H9 (cell line): Measurements from ENCODE around the gene GIMAP6. TPM values are rescaled to one million over a fixed set of nuclear protein-coding genes. Genes with fewer than 3 reads are reported as not detected.

ENCODE experiments used
- DNase-seq: peaks from one replicate; pipeline ENCODE4 v3.0.0-alpha.2; 2017
- H2AFZ ChIP-seq: one replicate; pipeline ENCODE4 v1.6.1; 2013; ENCODE audit warnings: mild to moderate bottlenecking, low read length, control low read depth, moderate library complexity
- H2AK5ac ChIP-seq: 2 replicates; pipeline ENCODE4 v1.6.1; 2013; ENCODE audit warnings: low read length, control low read depth, mixed read lengths; ENCODE audit not compliant: insufficient read length
- H2BK120ac ChIP-seq: one replicate; pipeline ENCODE4 v1.6.1; 2013; ENCODE audit warnings: low read depth, mild to moderate bottlenecking, low read length, control low read depth, inconsistent platforms; ENCODE audit not compliant: poor library complexity, severe bottlenecking
- H2BK12ac ChIP-seq: 2 replicates; pipeline ENCODE4 v1.6.1; 2013; ENCODE audit warnings: low read length, control low read depth, mixed read lengths, low read depth; ENCODE audit not compliant: insufficient read length
- H2BK15ac ChIP-seq: 2 replicates; pipeline ENCODE4 v1.6.1; 2013; ENCODE audit warnings: low read depth, low read length, control low read depth
- H2BK20ac ChIP-seq: one replicate; pipeline ENCODE4 v1.6.1; 2013; ENCODE audit warnings: low read depth, mild to moderate bottlenecking, low read length, control low read depth, inconsistent platforms; ENCODE audit not compliant: poor library complexity, severe bottlenecking
- H2BK5ac ChIP-seq: 2 replicates; pipeline ENCODE4 v1.6.1; 2013; ENCODE audit warnings: low read length, control low read depth, mixed read lengths; ENCODE audit not compliant: insufficient read length
- H3K14ac ChIP-seq: 2 replicates; pipeline ENCODE4 v1.6.1; 2013; ENCODE audit warnings: low read length, control low read depth; ENCODE audit not compliant: insufficient read depth
- H3K18ac ChIP-seq: 2 replicates; pipeline ENCODE4 v1.6.1; 2013; ENCODE audit warnings: low read depth, mild to moderate bottlenecking, mixed read lengths, low read length, control low read depth; ENCODE audit not compliant: insufficient read length
- H3K23ac ChIP-seq: 2 replicates; pipeline ENCODE4 v1.6.1; 2013; ENCODE audit warnings: low read length, control low read depth, mixed read lengths, low read depth; ENCODE audit not compliant: insufficient read length
- H3K23me2 ChIP-seq: 2 replicates; pipeline ENCODE4 v1.6.1; 2013; ENCODE audit warnings: low read depth, mild to moderate bottlenecking, mixed read lengths, low read length, control low read depth; ENCODE audit not compliant: insufficient read length, poor library complexity, severe bottlenecking
- H3K27ac ChIP-seq: 2 replicates; pipeline ENCODE4 v1.5.1; 2013; ENCODE audit warnings: low read length, control low read depth, mixed read lengths, low read depth; ENCODE audit not compliant: insufficient read length
- H3K27me3 ChIP-seq: 2 replicates; pipeline ENCODE4 v1.6.1; 2013; ENCODE audit warnings: low read length, control low read depth, inconsistent platforms; ENCODE audit not compliant: insufficient read depth
- H3K4ac ChIP-seq: 2 replicates; pipeline ENCODE4 v1.6.1; 2013; ENCODE audit warnings: low read depth, mild to moderate bottlenecking, control low read depth, inconsistent platforms, low read length, moderate library complexity
- H3K4me1 ChIP-seq: 2 replicates; pipeline ENCODE4 v1.6.1; 2013; ENCODE audit warnings: low read length, control low read depth, inconsistent platforms; ENCODE audit not compliant: insufficient read depth
- H3K4me2 ChIP-seq: 2 replicates; pipeline ENCODE4 v1.6.1; 2013; ENCODE audit warnings: low read length, control low read depth, mixed read lengths; ENCODE audit not compliant: insufficient read length, insufficient read depth
- H3K56ac ChIP-seq: 2 replicates; pipeline ENCODE4 v1.6.1; 2013; ENCODE audit warnings: low read depth, mild to moderate bottlenecking, mixed read lengths, low read length, control low read depth; ENCODE audit not compliant: insufficient read length
- H3K79me1 ChIP-seq: 2 replicates; pipeline ENCODE4 v1.6.1; 2013; ENCODE audit warnings: low read depth, mild to moderate bottlenecking, moderate library complexity, low read length, control low read depth, inconsistent platforms; ENCODE audit not compliant: insufficient read depth, poor library complexity, severe bottlenecking
- H3K79me2 ChIP-seq: 2 replicates; pipeline ENCODE4 v1.6.1; 2013; ENCODE audit warnings: low read length, control low read depth, inconsistent platforms; ENCODE audit not compliant: insufficient read depth
- H3K9ac ChIP-seq: 2 replicates; pipeline ENCODE4 v1.6.1; 2013; ENCODE audit warnings: low read length, control low read depth, mixed read lengths; ENCODE audit not compliant: insufficient read length; ENCODE audit errors: extremely low read depth
- H3K9me3 ChIP-seq: one replicate; pipeline ENCODE4 v1.6.1; 2013; ENCODE audit warnings: low read depth, low read length, inconsistent platforms; ENCODE audit not compliant: control insufficient read depth
- H3T11ph ChIP-seq: one replicate; pipeline ENCODE4 v1.6.1; 2013; ENCODE audit warnings: mild to moderate bottlenecking, low read length, control low read depth, inconsistent platforms
- H4K20me1 ChIP-seq: one replicate; pipeline ENCODE4 v1.6.1; 2013; ENCODE audit not compliant: control insufficient read depth, insufficient read length, insufficient read depth
- H4K5ac ChIP-seq: 2 replicates; pipeline ENCODE4 v1.6.1; 2013; ENCODE audit warnings: low read depth, mild to moderate bottlenecking, mixed read lengths, low read length, control low read depth; ENCODE audit not compliant: insufficient read length
- H4K8ac ChIP-seq: replicated peaks from 2 replicates; pipeline ENCODE4 v1.6.1; 2013; ENCODE audit warnings: low read length, control low read depth, mixed read lengths, low read depth; ENCODE audit not compliant: insufficient read length
- H4K91ac ChIP-seq: 2 replicates; pipeline ENCODE4 v1.6.1; 2013; ENCODE audit warnings: low read depth, mild to moderate bottlenecking, moderate library complexity, mixed read lengths, low read length, control low read depth; ENCODE audit not compliant: insufficient read length
- H3K27ac Mint-ChIP-seq, 3 experiments: 2 replicates in 2 of 3; 3 replicates in 1 of 3; pipeline ENCODE4 v1.8.0; 2020 to 2021; ENCODE audit warnings: mixed read lengths in 3 of 3, mild to moderate bottlenecking in 1 of 3, moderate library complexity in 1 of 3
- H3K27me3 Mint-ChIP-seq: 2 replicates; pipeline ENCODE4 v1.8.0; 2021; ENCODE audit warnings: low read depth, mild to moderate bottlenecking, moderate library complexity, mixed read lengths
- H3K36me3 Mint-ChIP-seq, 3 experiments: 2 replicates in 2 of 3; 3 replicates in 1 of 3; pipeline ENCODE4 v1.8.0; 2020 to 2021; ENCODE audit warnings: low read depth in 3 of 3, mixed read lengths in 3 of 3; ENCODE audit not compliant: insufficient read depth in 1 of 3
- H3K4me1 Mint-ChIP-seq, 2 experiments: 2 replicates each; pipeline ENCODE4 v1.8.0; 2020; ENCODE audit warnings: mixed read lengths in 2 of 2
- H3K4me3 Mint-ChIP-seq, 2 experiments: 2 replicates in 1 of 2; 3 replicates in 1 of 2; pipeline ENCODE4 v1.8.0; 2020 to 2021; ENCODE audit warnings: mild to moderate bottlenecking in 2 of 2, mixed read lengths in 2 of 2, moderate library complexity in 1 of 2
- H3K9me3 Mint-ChIP-seq, 2 experiments: 2 replicates in 1 of 2; 3 replicates in 1 of 2; pipeline ENCODE4 v1.8.0; 2020; ENCODE audit warnings: mild to moderate bottlenecking in 2 of 2, mixed read lengths in 2 of 2, moderate library complexity in 1 of 2
- CTCF ChIP-seq: fragments of 200-600 bp; sonication (generic); conservative IDR thresholded peaks from 3 replicates; pipeline ENCODE4 v1.8.0; 2021; ENCODE audit warnings: antibody characterized with exemption, mild to moderate bottlenecking
- WGBS: extraction: QIAGEN DNeasy Blood & Tissue Kit; methylation state at CpG from one replicate; pipeline ENCODE4 v1.1.7; 2013; ENCODE audit warnings: missing lambda C conversion rate, low lambda C conversion rate, mixed read lengths; ENCODE audit not compliant: insufficient read length; ENCODE audit errors: extremely low coverage; 5-methylcytosine and 5-hydroxymethylcytosine counted together
- total RNA-seq: library from RNA; stranded (reverse); gene quantifications from 2 replicates; pipeline ENCODE4 v1.2.1, GENCODE V29; 2021

The GIMAP6 gene
- total RNA-seq, 1 experiment from 2014 or later: not detected

DNA sequence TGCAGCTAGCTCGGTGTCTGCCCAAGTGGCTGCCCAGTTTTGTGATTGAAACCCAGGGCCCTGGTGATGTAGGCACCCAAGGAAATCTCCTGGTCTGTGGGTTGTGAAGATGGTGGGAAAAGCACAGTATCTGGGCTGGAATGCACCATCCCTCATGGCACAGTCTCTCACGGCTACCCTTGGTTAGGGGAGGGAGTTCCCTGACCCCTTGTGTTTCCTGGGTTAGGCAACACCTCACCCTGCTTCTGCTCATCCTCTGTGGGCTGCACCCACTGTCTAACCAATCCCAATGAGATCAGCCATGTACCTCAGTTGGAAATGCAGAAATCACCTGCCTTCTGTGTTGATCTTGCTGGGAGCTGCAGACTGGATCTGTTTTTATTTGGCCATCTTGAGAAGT, 37.4 kb downstream of the GIMAP6 start:
- no peak for TF ChIP-seq CTCF
- Histone ChIP-seq H4K91ac (no peak overlapping the region), H3K79me1 (no peaks in the 10 kb centered on the region), H3K27me3 (no peaks in the 10 kb centered on the region), H2BK20ac (no peak overlapping the region), H3K18ac (no peak overlapping the region), H2AFZ (no peak overlapping the region), H3K27ac (no peak overlapping the region), H3K4ac (no peak overlapping the region), H3K4me2 (no peak overlapping the region), H4K5ac (no peak overlapping the region), H4K8ac (no peak overlapping the region), H3K9me3 (peaks cover 6% of the 10 kb centered on the region), H3K79me2 (no peaks in the 10 kb centered on the region), H2BK120ac (no peak overlapping the region), H2BK5ac (no peak overlapping the region), H3K14ac (no peak overlapping the region), H3K56ac (no peak overlapping the region), H3K4me1 (no peaks in the 10 kb centered on the region), H2AK5ac (no peak overlapping the region), H2BK12ac (no peak overlapping the region), H2BK15ac (no peak overlapping the region), H3T11ph (no peak overlapping the region), H3K9ac (no peak overlapping the region), H3K23ac (no peak overlapping the region), H4K20me1 (no peaks in the 10 kb centered on the region), H3K23me2 (no peaks in the 10 kb centered on the region)
- no peak for DNase-seq
- Mint-ChIP-seq H3K27me3 (peaks cover 34% of the 10 kb centered on the region), H3K9me3 (peaks cover 72 to 77% of the 10 kb centered on the region in 2 experiments), H3K4me3 (no peak overlapping the region), H3K4me1 (no peaks in the 10 kb centered on the region), H3K27ac (peak overlapping the region in 1 of 3 experiments; percentile 70; a peak in 1 of 7 replicates), H3K36me3 (peaks cover 5 to 15% (median 14%) of the 10 kb centered on the region in 3 experiments; a peak in 6 of 7 replicates)
- WGBS: no CpG with 5 or more reads among the region's 2 CpGs
